ENCODE results near the gene EML2.
"Not testable (repeated sequence)": the region's sequence is repeated elsewhere in the genome, so short reads cannot be mapped to it uniquely, and the experiment has no call there.

EML2 gene

DNA sequence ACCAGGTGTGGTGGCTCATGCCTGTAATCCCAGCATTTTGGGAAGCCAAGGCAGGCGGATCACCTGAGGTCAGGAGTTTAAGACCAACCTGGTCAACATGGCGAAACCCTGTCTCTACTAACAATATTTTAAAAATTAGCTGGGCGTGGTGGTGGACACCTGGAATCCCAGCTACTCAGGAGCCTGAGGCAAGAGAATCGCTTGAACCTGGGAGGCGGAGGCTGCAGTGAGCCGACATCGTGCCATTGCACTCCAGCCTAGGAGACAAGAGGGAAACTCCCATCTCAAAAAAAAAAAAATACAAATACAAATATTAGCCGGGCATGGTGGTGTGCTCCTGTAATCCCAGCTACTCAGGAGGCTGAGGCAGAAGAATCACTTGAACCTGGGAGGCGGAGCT, 24.1 kb downstream of the EML2 start:
- DNase-seq: not testable (repeated sequence)

DNA sequence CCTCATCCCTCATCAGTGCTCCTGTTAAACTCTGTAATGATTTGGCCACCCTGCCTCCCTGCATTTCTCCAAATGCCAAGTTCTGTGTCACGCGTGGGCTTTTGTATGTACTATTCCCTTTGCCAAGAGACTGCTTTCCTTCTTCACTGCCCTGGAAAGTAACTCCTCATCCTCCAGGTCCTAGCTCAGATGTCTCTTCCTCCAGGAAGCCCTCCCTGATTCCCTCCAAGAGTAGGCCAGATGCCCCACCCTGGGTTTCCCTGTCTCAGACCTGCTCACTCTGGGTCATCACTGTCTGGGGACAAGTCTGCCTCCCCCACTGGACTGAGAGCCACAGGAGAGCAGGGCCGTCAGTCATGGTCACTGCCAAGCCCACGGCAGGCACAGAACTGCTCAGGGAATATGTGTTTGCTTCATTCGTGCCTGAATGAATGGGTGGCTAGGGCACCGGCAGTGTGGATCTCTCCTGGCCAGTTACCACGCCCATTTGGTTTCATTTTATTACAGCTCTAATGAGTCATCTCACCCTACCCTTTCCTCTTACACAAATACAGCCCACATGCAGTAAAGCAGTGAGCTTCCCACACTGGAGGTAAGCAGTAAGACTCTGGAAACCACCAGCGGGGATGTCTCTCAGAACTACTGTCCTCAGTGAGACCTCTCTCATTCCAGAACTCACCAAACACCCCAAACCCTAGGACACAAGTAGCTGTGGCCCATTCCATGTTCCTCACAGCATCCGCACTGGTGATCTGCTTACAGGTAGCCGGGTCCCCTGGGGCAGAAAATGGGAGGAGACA, 25.1 kb downstream of the EML2 start:
- peak; percentile 73 for DNase-seq

DNA sequence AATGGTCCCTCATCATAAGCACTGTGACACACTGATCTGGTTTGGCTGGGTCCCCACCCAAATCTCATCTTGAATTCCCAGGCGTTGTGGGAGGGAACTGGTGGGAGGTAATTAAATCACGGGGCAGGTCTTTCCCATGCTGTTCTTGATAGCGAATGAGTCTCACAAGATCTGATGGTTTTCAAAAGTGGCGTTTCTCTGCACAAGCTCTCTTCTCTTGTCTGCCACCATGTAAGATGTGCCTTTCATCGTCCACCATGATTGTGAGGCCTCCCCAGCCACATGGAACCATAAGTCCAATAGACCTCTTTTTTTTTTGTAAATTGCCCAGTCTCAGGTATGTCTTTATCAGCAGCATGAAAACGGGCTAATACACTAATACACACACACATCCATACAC, 30.2 kb downstream of the EML2 start:
- no peak for DNase-seq

DNA sequence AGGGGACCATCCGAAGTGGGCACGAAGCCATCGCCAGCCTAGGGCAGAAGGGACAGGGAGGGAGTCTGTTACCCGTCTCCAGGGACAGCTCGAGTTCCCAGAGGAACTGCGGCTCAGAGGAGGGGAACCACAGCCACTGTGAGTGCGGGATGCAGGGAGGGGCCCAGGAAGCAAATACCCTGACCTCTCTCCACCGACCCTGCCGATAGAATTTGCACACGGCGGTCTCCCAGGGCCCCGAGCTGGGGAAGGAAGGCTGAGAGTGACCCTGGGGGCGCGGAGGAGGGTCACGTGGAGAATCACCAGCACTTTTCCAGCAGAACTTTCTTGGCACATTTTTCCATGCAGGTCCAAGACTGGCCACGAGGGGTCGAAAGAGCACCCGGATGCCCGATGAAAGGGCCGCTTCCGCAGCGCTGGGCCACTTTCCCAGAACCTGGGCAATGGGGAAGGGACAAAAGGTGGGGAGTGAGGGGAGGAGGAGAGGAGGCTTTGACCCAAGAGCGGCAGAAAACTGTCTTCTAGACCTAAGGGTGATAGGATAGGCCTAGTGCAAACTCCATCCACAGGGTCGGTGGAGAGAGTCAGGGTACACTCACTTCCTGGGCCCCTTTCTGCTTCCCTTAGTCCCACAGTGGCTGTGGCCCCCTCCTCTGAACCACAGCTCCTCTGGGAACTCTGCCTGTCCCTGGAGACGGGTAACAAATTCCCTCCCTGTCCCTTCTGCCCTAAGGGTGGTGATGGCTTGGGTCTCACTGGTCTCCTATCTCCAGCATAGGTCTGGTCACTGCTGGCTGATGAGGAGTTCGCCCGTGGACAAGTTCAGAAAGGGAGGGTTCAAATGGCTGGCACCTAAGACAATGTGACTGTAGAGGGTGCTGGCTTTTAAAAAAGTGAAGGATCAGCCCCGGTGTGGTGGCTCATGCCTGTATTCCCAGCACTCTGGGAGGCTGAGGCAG, 31.8 kb downstream of the EML2 start:
- peak; percentile 81 for DNase-seq

DNA sequence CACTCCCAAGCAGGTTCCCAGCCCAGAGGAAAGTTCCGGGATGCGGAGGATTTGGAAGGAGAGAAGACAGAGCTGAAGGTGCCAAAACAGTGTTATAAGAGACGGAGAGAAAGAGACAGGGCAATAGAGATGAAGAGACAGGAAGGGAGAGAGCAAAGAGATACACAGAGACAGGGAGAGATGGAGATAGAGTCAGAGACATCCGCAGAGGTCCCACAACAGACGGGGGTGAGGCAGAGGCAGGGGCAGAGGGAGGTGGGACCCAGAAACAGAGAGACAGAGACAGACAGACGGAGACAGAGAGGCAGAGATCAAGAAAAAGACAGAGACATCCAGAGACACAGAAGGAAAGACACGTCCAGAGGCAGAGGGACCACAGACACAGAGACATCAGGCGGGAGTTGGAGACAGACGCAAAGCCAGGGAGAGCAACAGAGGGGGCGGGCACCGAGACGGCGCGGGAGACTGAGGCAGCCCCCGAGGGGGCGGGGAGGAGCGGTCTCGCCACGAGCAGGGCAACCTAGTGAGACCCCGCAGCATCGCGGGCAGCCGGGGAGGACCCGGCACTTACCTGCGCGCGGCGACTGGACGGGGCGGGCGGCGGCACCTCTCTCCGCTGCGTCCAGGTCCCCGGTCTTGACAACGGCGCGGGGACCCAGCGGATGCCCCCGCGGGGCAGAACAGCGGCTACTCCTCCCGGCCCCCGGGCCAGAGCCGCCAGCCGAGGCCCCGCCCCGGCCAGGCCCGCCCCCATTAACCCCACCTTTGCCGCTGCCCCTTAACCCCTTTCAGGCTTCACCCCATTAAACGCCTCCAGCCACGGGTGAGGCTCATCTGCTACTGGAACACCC, 37.4 kb downstream of the EML2 start, which contains the start of gene GPR4:
Gene GPR4 (minus strand): TSS at position 689 of the 851 bp plus-strand sequence. CDS start 10,346 bp downstream, outside the sequence.
- no peak for DNase-seq

DNA sequence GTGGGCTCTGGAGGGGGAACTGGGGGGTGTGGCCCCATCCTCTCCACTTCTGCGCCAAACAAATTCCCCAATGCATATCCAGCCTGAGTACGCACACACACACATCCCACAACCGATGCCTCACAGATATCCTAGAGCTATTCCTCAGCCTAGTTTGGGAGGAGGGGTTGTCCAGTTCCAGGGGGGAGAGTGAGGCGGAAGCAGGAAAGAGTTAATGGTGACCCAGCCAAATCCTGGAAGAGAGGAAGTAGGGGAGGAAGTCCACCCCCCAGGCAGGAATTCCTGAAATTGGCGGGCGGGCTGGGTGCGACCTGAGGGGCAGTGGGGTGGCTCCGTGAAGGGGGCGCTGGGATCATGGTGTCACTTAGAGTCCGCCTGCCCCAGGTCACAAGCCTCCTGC, 38.1 kb downstream of the EML2 start:
- DNase-seq: no peak

DNA sequence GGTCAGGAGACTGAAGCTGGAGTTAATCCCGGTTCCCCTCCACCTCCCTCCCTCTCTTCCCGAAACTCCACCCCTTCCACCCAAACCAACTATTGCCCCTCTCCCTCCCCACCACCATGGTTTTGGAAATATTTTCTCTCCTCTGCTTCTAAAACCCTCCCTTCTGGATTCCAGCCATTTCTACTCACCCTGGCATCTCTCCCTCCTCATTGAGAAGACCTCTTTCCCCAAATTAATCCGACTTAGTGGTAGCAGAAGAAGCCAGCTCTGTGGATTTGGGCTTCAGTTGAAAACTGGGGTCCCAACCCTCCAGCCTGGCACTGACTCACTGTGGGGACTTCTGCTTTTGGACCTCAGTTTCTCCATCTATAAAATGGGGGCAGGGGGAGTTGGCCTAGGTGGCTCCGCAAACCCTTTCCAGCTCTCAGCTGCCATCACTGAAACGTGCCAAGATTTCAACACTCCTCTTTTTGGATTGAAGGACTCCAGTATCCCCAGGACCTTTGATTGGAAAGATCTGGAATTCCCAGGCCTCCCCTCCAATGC, 38.8 kb downstream of the EML2 start:
- no peak for DNase-seq

DNA sequence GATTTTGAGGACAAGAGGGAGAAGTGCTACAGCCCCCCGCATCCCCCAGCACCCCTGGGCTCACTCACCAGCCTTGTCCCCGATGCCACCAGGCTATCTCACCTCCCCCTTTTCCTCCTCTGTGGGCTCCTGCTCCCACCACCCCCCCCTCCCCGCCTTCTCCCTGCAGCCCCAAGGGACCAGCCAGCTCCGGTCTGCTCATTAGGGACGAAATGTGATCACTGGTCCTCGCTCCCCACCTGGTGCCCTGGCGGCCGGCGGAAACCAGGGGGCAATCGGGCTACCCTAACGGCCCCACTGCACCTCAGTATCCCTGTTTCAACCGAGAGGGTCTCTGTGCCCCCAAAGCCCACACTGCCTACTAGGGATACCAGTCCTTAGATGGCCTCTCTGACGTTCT, 39.9 kb downstream of the EML2 start:
- no peak for DNase-seq

DNA sequence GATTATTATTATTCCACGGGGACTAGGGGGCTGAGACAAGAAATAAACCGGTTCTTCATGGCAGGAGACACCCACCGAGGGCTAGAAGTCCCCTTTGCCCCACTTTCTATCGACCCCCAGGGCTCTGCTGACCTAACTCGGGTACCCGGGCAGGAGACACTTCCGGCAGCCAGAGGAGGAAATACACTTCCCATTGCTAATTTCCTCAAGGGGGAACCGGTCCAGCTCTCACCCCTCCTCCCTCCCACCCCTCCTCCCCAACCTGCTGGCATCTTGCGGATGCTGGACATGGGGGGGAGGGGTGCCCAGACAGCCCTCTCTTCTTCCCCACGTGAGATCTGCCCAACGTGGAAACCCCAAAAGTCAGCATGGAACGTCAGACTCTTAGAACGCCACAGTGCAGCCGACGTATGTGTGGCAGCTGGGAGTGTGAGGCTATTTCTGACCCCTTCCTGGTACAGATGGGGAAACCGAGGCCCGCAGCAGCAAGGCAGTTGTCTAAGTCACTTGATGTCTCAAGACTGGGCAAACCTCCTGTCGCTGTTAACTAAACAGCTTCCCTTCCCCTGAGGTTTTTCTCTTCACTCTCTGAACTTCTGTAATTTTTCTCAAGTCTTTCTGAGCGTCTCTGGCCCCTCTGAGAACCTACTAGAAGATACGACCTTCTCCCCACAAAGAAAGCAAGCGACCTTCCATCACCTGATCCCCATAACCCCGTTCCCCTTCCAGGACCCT, 40.8 kb downstream of the EML2 start:
- no peak for DNase-seq

DNA sequence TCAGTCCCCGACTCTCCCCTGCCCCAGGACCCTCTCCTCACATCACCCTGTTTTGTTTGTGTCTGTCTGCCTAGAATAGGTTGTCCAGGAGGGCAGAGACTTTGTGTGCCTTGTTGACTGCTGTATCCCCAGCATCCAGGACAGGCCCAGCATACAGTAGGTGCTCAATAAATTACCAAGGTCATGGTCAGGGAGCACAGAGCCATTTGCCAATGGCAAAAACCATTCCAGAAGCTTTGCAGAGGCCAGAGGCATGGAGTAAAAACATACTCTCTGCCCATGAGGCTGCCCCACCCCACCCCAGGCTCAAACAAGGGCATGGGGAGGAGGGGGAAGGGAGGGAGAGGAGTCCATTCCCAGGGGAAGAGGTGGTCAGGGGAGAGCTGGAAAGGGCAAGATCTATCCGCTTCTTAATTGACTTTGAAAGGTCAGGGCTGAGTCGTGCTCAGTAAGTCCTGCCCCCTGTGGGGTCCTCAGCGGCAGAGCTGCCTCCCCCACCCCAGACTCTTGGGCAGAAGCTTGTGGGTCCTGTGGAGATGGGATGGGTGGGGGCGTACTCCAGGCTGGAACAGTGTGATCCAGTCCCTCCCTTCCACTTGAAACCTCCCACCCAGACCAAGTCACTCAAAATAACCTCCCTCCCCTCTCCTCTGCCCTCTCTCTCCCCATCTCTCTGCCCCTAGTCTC, 41.6 kb downstream of the EML2 start:
- no peak for DNase-seq

DNA sequence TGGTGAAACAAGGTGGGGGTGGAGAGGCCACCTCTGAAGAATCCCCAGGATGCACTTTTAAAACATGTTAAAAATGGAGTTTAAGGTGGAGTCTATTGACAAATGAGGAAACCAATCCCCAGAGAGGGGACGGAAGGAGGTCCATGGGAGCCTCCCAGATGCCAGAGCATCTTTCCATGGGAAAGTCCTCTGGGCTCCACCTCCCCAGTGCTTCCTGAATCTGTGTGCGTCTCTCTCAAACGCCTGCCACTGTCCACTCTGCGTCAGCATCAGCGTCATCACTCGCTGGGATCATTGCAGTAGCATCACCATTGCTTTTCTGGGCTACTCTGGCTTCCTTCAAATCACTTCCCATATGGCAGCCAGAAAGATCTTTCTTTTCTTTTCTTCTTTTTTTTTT, 43.4 kb downstream of the EML2 start:
- no peak for DNase-seq

DNA sequence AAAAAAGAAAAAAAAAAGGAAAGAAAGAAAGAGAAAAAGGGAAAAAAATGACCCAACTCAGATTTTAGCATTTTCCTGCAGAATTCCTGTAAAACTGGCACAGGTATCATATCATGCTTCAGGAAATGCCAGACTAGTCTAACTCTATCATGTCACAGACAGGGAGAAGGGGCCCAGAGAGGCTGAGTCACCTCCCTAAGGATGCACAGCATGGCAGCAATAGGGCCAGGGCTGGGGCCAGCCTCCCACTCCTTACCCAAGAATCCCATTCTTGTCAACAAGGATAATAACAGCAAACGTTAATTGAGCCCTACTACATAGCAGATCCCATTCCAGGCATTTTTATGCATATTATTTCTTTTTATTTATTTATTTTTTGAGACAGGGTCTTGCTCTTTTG, 45.7 kb downstream of the EML2 start:
- no peak for DNase-seq

DNA sequence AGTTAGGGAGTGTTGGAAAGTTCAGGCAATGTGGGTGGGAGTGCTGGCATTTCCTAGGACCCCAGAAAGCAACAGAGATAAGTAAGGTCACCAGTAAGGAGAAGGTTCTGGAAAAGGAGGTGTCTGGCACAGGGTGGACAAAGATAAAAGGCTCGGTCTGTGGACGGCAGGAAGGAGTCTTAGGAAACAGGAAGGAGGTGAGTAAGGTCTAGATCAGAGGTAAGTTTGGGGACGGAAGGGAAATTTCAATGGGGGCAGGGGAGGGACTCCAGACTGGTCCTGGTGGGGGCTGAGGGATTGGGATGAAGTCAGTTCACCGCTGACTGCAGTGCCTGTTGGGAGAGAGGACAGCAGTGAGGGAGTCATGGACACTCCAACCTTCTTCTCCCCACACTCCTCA, 46.8 kb downstream of the EML2 start:
- DNase-seq: no peak

DNA sequence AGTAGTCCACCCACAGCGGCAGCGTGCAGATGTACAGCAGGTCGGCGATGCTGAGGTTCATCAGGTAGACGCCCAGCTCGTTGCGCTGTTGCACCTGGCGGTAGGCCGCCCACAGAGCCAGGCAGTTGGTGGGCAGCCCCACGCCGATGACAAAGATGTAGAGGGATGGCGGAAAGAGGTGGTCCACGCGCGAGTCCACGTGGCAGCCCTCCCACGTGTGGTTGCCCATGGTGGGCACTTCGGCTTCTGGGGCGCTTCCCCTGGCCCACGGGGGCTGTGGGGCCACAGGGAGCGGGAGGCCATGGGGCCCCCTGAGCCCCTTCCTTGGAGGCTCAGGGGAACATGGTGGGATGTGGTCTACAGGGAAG, 47.6 kb downstream of the EML2 start:
- no peak for DNase-seq

DNA sequence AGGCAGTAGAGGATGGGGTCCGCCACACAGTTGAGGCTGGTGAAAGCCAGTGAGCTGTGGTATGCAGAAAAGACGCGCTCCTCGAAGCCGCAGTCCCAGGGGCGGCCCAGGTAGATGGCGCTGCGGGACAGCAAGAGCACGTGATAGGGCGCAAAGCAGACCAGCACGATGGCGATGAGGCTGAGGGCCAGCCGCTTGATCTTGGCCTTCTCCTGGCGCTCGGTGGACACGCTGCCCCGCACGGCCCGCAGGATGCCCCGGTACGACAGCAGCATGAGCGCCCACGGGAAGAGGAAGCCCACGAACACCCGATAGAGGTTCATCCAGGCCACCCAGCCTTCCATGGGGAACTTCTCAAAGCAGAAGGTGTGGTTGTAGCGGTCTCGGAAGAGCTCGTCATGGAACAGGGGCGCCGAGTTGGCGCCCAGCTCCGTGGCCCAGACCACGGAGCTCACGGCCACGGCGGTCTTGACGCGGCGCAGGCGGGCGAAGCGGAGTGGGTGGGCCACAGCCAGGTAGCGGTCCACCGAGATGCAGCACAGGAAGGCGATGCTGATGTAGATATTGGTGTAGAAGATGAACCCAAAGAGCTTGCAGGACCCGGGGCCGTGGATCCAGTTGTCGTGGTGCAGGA, 48.1 kb downstream of the EML2 start:
- DNase-seq: peak; percentile 77

DNA sequence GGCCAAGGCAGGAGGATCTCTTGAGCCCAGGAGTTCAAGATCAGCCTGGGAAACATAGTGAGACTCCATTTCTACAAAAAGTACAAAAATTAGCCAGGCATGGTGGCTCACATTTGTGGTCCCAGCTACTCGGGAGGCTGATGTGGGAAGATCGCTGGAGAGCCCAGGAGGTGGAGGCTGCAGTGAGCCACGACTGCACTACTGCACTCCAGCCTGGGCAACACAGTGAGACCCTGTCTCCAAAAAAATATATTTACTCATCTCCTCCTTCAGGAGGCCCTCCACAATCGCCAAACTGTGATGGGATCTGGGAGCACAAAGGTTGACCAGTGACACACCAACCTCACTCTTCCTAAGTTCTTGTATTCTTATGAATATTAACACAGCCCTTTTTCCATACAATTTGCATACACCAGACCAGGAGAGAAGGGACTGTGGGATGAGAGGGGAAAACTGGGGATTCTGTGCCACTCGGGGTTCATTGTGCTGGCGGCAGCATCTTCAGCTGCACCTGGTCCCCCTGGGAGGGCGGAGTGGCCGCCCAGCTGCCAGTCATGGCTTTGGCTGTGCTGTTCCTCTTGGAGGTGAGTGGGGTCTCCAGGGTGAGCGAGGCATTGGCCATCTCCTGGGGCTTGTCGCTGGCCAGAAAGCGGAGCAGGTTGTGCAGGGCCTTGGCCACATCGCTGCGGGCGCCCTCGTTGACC, 48.7 kb downstream of the EML2 start:
- DNase-seq: no peak

DNA sequence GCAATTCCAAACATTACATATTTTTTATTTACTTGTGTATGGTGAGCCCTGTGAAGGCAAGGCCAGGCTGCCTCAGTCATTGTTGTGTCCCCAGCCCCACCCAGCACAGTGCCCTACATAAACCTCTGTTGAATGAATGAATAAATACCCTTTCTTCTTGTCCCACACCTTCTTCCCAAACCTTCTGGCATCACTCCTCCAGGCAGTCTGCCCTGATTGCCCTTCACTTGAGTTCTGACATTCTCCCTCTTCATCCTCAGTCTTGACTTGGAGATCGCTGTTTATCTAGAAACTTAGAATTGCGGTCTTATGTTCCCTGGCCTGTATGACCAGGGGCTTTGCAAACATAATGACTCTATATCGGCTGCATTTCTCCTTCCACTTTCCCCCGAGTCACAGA, 49.4 kb downstream of the EML2 start:
- DNase-seq: no peak

DNA sequence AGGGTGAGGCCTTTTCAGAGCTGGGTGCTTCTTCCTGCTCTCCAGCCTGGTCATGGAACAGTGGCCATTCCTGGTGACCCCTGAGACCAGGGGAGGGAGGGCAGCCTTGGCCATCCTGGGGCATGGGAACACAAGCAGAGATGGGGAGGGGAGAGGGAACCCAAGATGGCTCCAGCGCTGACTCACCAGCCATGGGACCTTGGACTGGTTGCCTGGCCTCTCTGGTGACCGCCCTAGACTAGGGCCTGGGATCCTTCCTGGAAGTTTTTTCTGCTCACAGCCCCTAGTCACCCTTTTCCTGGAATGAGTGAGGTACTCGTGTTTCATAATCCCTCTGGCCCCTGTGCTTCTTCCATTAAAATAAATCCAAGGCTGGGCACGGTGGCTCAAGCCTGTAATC, 51.3 kb downstream of the EML2 start:
- DNase-seq: no peak

DNA sequence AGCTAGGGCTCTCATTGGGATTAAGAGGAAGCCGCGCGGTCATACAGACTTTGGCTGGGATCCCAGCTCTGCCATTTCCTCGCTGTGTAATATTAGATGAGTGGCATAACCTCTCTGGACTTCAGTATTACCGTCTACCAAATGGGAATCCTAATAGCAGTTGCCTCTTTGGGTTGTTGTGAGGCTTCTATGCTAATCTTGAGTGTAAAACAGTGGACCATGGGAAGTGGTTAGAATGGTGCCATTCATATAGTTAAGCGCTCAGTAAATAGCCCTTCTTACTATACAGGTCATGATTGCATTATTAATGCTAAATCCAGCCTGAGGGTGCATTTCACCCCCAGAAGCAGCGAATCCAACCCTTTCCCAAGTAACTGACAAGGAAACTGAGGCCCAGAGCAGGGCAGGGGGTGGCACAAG, 54.0 kb downstream of the EML2 start:
- no peak for DNase-seq
